ENCODE measurements around the gene LRRC3.

DNA sequence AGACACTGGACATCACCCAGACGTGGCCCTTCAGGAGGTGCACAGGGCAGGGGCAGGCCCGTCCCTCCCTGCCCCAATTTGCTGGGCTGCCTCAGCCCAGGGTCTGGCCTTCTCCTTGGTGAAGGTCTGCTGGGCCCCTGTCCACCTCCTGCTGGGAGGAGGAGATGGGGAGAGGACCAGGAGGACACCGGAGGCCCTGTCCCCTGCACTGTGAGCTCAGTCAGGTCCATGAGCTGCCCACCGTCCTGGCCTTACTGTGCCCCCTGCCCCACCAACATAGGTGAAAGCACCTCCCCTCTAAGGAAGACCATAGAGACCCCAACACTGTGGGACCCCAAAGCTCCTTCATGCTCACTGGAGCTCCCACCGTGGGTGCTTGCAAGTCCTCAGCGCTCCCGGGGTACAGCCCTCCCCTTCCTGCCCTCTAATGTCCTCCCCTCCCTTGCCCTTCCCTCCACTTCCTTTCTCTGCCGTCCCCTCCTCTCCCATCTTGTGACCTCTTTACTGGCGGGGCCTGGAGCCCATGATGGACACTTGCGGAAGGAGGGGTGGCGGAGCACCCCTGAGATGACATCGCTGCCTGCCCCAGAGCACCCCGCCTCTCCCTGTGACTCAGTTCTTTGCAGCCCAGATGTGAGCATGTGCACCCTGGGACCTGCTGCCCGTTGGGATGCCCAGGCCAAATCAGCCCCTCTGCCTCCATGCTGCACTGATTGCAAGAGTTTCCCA, 4.6 kb downstream of the LRRC3 start:
- no peak for TF ChIP-seq CTCF (conservative IDR thresholded peaks at IDR 0.05)
- no peak for TF ChIP-seq EZH2 (IDR thresholded peaks at IDR 0.05; ENCODE audit: low read depth)
